GM12878 (cell line): ENCODE results near the gene SLC7A5.

ENCODE experiments used
- ESRRA ChIP-seq: IDR thresholded peaks from 2 replicates; pipeline ENCODE4 v1.6.1; 2012; ENCODE audit warnings: mild to moderate bottlenecking, low read length, improper control_type of control experiment
- SUPT20H ChIP-seq: IDR thresholded peaks from 2 replicates; pipeline ENCODE4 v1.6.1; 2011; ENCODE audit warnings: low read depth, mild to moderate bottlenecking, low read length, moderate library complexity, borderline replicate concordance; ENCODE audit not compliant: control insufficient read depth
- SUZ12 ChIP-seq: fragments of 200-600 bp; sonication (generic); IDR thresholded peaks from one replicate; pipeline ENCODE4 v1.6.1; 2018; ENCODE audit warnings: antibody characterized with exemption, mild to moderate bottlenecking; ENCODE audit not compliant: unreplicated experiment
- TF ChIP-seq, protein P1 (sequence below), 3 experiments: IDR thresholded peaks in 2 of 3; conservative IDR thresholded peaks in 1 of 3; 2 replicates each; pipeline ENCODE4 v1.5.1; 2011; ENCODE audit warnings: low read depth in 3 of 3, low read length in 3 of 3, mild to moderate bottlenecking in 3 of 3, control low read depth in 2 of 3, moderate library complexity in 2 of 3, inconsistent platforms in 1 of 3, mixed read lengths in 1 of 3; ENCODE audit not compliant: control insufficient read depth in 2 of 3, insufficient read depth in 1 of 3; ENCODE audit errors: extremely low read depth in 1 of 3

DNA sequence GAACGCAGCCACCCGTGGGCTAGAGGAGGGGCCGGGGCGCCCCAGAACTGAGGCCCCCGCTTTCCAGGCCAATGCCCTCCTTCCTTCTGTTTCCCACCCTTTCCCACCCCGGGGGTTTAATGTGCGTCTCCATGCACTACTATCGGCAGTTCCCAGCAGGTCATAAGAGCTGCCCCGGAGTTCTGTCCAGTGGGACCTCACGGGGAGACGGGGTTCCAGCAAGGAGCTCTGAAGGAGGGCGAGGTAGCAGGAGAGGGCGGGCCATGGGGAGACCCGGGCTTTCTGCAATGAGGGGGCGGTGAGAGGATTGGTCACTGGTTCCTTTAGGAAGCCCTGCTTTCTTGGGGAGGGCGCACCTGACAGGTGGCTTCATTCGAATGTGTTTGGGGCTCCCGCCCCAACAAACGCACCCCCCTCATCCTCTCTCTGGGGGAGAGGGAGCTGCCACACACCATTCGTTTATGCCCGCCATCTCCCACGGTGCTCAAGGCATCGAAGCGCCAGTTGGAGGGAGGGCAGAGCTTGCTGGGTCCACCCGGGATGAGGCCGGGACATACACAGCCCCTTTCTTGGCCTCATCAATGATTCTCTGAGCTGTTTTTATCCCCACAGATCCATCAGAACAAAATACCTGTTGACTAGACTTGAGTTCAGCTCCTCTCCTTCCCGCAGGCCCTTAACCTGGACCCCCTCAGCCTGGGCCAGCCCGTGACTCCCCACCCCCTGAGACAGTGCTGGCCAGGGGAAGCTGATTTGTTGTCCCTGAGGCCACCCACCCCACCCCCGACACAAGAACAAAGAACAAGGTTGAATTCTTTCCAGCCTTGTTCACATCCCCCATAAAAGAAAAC, 44.1 kb downstream of the SLC7A5 start:
- TF ChIP-seq SUZ12 (no peak), SUPT20H (no peak), ESRRA (no peak)
- TF ChIP-seq, protein P1, sequence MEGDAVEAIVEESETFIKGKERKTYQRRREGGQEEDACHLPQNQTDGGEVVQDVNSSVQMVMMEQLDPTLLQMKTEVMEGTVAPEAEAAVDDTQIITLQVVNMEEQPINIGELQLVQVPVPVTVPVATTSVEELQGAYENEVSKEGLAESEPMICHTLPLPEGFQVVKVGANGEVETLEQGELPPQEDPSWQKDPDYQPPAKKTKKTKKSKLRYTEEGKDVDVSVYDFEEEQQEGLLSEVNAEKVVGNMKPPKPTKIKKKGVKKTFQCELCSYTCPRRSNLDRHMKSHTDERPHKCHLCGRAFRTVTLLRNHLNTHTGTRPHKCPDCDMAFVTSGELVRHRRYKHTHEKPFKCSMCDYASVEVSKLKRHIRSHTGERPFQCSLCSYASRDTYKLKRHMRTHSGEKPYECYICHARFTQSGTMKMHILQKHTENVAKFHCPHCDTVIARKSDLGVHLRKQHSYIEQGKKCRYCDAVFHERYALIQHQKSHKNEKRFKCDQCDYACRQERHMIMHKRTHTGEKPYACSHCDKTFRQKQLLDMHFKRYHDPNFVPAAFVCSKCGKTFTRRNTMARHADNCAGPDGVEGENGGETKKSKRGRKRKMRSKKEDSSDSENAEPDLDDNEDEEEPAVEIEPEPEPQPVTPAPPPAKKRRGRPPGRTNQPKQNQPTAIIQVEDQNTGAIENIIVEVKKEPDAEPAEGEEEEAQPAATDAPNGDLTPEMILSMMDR (IDR thresholded peaks at IDR 0.05 in 2 of 3, conservative IDR thresholded peaks at IDR 0.05 in 1 of 3; ENCODE audit: control insufficient read depth in 2 of 3, extremely low read depth in 1 of 3, insufficient read depth in 1 of 3, low read depth in 3 of 3, low read length in 3 of 3) = no peak
